SW480 (cell line): Measurements from ENCODE around the gene SACM1L.
"Not testable (repeated sequence)": the region's sequence is repeated elsewhere in the genome, so short reads cannot be mapped to it uniquely, and the experiment has no call there.

Experiments
- DNase-seq: peaks from one replicate; pipeline ENCODE4 v3.0.0-alpha.2; 2016; ENCODE audit warnings: low spot score

SACM1L gene

GRCh38 chr3:45666757-45667431 lies 22.3 kb upstream of the SACM1L start:
- no peak for DNase-seq

DNA sequence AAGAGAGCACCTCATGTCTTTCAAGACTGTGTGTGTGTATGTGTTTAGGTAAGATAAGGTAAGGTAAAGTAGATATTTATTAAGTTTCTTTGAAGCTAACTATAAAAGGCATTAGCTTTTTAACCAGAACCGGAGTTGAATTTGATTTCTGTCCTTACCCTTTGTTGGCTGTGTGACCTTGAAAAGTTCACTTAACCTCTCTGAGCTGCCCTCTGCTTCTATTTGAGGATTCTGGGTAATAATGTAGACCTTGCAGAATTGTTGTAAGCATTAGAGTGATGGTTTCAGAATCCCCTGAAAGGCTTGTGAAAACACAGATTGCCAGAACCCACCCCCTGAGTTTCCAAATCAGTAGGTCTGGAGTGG lies 21.6 kb upstream of the SACM1L start:
- no peak for DNase-seq

DNA sequence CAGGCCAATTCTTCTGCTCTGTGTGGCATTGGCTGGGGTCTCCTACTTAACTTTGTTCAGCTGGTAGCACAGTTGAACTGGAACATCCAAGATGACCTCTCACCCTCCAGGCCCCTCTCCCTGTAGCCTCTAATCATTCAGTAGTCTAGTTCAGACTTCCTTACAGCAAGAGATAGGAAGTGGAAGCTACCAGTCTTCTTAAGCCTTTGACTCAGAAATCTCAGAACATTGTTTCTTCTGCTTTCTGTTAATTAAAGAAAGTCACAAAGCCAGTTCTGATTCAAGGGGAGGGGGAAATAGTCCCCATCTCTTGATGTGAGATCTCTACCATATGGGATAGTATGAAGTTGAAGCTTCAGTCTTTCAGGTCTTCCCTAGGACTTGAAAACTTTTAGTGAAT lies 18.8 kb upstream of the SACM1L start:
- DNase-seq = no peak

DNA sequence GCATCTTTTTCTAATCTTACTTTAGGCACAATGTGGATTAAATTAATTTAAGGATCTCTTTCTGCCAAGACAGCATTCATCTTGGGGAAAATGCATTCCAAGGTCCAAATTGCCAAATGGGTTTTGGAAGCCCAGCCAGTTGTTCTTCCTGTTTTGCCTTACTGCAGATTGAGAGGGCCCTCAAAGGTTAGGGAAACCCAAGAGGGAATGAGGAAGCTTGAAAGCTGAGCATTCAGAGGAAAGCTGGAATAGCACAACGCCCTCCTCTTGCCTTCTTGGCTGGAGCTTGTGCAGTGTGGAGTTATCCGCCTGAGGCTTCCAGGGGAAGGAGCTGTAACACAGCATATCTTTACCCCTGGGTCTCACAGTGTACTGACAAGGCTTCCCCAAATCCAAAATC lies 18.2 kb upstream of the SACM1L start:
- no peak for DNase-seq

DNA sequence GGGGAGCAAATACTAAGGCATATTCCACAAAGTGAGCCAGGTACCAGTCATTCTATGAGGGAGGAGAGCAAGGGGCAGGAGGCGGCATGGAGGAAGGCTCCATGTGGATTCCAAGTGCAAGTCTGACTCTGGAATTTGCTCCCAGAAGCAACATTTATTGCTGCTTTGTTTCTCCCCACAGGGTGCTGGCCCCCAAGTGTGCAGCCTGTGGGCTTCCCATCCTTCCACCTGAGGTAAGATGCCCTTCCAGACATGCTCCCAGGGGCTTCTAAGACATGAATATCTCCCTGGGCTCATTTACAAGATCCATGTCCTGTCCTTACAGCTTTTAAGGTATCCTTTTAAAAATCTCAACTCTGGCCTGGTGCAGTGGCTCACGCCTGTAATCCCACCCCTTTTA lies 15.9 kb upstream of the SACM1L start:
- no peak for DNase-seq

GRCh38 chr3:45676325-45677032 lies 12.7 kb upstream of the SACM1L start:
- no peak for DNase-seq

DNA sequence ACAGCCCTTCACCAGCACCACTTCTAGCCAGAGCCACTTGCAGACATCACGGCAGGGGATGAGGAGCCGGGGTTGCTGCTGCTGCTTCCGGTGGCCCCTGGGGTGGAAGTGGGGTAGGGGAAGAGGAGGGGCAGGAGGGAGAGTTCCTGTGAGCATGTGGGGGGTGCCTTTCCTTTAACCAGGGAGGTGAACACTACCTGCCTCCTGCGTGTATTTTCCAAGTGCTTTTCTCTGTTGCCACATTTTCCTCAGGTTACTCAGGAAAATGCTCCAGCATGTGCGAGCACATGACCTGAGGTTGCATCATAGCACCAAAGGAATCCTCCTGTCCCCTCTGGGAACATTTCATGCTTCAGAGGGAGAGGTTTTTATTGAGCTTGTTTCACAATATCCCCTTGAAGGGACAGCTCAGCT lies 12.2 kb upstream of the SACM1L start:
- peak; percentile 55 for DNase-seq

DNA sequence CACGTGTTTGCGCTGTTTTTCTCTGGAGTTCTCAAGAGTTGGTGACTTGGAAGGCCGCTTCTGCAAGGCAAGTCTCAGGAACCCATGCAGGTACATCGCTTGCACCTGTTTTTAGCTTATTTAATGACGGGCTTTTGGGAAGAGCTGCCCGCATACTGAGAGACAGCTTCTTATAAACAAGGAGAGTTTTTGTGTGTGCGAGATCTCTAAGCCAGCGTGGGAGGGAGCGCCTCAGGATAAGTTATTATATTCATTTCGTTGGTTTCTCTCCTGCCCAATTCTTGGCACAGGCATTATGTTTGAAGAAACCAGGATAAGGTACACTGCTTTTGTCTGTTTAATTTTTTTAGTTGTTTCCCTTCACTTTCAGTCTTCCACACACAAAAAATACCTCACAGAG lies 11.4 kb upstream of the SACM1L start:
- no peak for DNase-seq

GRCh38 chr3:45679805-45680204 lies 9.4 kb upstream of the SACM1L start:
- no peak for DNase-seq

DNA sequence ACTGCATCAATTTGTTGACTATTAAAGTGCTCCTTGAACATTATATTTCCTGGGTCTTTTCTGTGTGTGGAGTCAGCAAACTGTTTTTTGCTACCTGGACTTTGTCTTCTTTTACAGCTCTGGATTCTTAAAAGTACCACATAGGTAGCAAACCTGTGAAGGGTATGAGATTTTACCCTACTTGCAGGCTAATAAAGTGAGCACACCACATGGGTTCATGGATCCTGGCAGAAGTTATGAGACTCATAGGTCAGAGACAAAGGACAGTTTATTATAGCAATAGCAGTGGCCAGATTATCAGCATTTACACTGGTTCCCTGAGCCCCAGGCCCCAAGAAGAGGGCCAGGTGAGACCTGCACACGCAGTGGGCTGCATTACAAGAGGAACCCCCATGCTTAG lies 8.0 kb upstream of the SACM1L start:
- no peak for DNase-seq

DNA sequence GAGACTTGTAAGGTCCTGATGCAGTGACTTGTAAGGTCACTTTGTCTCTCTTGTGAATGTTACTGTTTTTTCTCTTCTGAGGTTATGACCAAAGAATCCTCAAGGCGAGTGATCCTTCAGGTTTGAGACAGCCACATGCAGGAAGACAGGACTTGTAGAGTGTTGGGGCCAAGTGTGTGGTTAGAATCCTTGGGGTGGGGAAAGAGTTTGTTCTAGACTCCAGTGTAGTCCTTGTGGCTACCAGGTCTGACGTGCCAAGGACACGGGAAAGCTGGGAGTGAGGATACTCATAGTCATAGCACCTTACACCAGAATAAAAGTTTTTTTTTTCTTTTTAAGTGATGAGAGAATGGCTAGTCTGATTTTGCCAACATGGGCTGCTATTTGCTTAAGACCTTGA lies 7.3 kb upstream of the SACM1L start:
- no peak for DNase-seq

GRCh38 chr3:45682311-45682710 lies 6.9 kb upstream of the SACM1L start:
- DNase-seq = no peak

GRCh38 chr3:45682786-45683185 lies 6.4 kb upstream of the SACM1L start:
- no peak for DNase-seq

- no peak for DNase-seq
These were observed 5.5 kb upstream of the SACM1L start for GRCh38 chr3:45683417-45684326.

DNA sequence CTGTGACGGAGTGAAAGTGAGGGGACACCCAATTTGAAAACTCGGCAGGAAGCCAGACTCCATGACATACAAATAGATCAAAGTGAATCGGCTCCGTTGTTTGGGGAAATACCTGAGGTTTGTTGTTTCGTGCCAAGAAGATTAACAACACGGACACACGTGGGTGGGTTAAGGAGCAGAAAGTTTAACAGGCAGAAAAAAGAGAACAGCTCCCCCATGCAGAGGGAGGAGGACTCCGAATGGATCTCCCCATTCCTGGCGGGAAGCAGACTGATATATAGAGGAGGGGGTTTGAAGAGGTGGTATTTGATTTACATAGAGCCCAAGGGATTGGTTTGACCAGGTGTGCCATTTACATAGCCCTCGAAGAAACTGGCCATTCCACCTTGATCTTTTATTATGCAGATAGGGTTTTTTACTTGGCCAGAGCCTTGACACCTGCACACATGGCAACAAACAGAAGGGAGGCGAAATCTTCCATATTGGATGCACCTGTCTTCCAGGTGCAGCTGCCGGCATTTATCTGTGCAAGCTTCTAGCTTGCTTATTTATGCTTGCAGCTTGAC lies 4.8 kb upstream of the SACM1L start:
- peak; percentile 79 for DNase-seq

DNA sequence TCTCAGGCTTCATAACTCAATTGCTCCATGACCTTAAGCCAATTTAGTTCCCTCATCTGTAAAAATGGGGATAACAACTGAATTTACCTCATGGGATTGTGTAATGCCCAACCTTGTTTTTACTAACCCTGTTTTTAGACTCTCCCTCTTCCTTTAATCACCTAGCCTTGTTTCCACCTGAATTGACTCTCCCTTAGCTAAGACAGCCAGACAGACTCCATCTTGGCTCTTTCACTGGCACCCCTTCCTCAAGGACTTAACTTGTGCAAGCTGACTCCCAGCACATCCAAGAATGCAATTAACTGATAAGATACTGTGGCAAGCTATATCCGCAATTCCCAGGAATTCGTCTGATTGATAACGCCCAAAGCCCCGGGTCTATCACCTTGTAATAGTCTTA lies 3.5 kb upstream of the SACM1L start:
- DNase-seq = not testable (repeated sequence)

DNA sequence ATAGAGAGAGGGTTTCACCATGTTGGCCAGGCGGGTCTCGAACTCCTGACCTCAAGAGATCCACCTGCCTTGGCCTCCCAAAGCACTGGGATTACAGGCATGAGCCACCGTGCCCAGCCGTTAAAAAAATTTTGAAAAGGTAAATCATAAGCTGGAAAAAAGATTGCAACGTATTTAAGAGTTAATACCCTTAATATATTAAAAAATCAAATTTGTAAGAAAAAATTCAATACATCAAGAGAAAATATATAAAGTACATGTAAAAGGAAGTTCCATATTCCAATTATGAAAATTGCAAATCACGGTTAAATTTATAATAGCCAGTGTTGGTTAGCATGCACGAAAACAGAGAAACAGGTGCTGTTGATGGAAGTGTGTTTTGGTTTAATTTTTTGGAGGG lies 2.3 kb upstream of the SACM1L start:
- DNase-seq = no peak

DNA sequence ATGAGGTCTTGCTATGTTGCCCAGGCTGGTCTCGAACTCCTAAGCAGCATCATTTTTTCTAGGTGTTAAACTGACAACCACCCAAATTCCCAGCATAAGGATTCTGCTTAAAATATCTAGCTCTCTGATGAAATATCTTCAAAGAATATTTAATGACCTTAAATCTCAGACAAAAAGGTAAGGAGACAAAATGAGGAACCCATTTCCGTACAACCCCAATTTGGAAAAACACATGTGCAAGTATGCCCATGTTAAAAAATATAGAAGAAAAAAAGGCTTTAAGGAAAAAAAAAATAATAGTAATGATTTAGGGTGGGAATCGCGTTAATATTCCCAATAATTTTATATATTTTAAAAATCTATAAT lies 1.4 kb upstream of the SACM1L start:
- DNase-seq = no peak

DNA sequence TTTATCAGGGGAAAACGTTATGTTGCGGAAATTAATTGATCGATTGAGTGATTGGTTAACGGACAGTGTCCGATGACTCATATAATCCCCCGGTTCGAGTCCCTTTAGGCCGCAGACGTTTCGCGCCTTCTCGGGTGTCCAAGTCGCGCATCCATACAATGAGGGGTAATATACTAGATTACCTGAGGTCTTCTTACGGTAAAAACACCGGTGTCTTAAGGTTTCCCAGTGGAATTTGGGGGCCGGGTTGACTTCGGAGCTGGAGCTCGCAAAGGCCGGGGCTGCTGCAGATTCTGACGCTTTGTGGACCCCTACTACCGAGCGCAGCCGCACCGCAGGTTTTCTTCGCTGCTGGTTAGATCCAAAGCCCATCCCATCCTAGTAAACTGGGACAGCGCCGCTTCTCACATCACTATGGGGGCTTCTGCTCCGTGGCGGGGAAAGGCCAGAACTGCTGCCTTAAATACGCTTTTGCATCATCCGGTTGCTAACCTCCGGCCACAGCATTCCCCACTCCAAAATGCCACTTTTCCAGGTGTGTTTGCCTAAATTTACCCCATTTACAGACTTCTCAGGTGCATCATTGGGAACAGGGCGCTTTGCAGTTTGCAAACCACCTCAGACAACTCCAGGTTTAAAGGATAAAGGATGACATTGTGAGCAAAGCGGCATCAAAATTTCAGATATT lies 858 bp upstream of the SACM1L start:
- peak; percentile 68 for DNase-seq

DNA sequence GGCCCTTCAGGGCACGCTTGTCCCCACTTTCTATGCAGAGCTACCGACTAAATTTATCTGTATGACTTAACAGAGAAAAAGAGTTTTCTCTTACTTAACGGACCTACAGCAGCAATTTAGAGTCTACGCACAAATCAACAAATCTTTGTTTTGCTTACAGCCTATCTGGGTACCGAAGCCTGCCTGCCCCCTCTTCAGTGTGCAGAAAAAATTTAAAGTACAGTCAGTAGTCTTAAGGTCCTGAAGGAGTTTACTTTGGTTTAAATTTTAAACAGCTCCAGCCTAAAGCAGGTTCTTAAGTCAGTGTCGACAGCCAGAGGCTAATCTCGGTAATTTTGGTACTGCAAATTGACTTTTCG lies 570 bp downstream of the SACM1L start:
- no peak for DNase-seq

GRCh38 chr3:45690336-45691035 lies 1.3 kb downstream of the SACM1L start:
- no peak for DNase-seq

GRCh38 chr3:45691842-45692241 lies 2.6 kb downstream of the SACM1L start:
- no peak for DNase-seq
